Lower leg skin (tissue), 3 donors: ENCODE results near the gene PCA3.

Experiments used
- POLR2A ChIP-seq, 2 donors: fragments of 450-650 bp; IDR thresholded peaks; one replicate each; pipeline ENCODE4 v1.6.1; 2016 to 2017; ENCODE audit warnings: antibody characterized with exemption in 2 of 2, mild to moderate bottlenecking in 1 of 2, moderate library complexity in 1 of 2
- TF ChIP-seq, protein P1 (sequence below), 3 donors: fragments of 450-650 bp; IDR thresholded peaks; one replicate each; pipeline ENCODE4 v1.5.1; 2016; ENCODE audit warnings: antibody characterized with exemption in 3 of 3, mild to moderate bottlenecking in 3 of 3, moderate library complexity in 2 of 3

DNA sequence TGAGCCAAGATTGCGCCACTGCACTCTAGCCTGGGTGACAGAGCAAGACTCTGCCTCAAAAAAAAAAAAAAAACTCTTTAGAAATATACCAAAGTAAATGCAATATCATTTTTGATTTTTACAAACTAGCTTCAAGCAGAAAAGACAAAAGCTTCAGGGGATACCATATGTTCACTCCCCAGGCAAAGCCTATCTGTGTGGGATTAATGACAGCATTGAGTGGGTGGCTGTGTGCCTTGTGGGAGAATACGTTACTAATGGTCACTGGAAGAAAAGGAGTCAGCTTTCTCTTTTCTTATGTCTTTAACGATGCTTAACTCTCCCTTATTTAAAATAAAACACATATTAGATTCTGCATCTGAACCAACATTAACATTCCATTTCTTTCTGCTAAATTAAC lies 1.9 kb downstream of the PCA3 start:
- TF ChIP-seq, protein P1, sequence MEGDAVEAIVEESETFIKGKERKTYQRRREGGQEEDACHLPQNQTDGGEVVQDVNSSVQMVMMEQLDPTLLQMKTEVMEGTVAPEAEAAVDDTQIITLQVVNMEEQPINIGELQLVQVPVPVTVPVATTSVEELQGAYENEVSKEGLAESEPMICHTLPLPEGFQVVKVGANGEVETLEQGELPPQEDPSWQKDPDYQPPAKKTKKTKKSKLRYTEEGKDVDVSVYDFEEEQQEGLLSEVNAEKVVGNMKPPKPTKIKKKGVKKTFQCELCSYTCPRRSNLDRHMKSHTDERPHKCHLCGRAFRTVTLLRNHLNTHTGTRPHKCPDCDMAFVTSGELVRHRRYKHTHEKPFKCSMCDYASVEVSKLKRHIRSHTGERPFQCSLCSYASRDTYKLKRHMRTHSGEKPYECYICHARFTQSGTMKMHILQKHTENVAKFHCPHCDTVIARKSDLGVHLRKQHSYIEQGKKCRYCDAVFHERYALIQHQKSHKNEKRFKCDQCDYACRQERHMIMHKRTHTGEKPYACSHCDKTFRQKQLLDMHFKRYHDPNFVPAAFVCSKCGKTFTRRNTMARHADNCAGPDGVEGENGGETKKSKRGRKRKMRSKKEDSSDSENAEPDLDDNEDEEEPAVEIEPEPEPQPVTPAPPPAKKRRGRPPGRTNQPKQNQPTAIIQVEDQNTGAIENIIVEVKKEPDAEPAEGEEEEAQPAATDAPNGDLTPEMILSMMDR (IDR thresholded peaks at IDR 0.05) = no peak
- TF ChIP-seq POLR2A (IDR thresholded peaks at IDR 0.05) = no peak
